Colonic mucosa (tissue), 4 donors: ENCODE measurements around the gene ACBD3. TPM values are rescaled to one million over a fixed set of nuclear protein-coding genes. Genes with fewer than 3 reads are reported as not detected.
"Not testable (repeated sequence)": the region's sequence is repeated elsewhere in the genome, so short reads cannot be mapped to it uniquely, and the experiment has no call there.

Experiments used
- DNase-seq: peaks from one replicate; pipeline ENCODE4 v3.0.0-alpha.2; 2020
- H3K27ac ChIP-seq: fragments of 200-600 bp; one replicate; pipeline ENCODE4 v1.8.0; 2021
- H3K27me3 ChIP-seq: fragments of 200-600 bp; one replicate; pipeline ENCODE4 v1.8.0; 2021
- H3K36me3 ChIP-seq: fragments of 200-600 bp; one replicate; pipeline ENCODE4 v1.8.0; 2021
- H3K4me1 ChIP-seq: fragments of 200-600 bp; one replicate; pipeline ENCODE4 v1.8.0; 2021; ENCODE audit warnings: mild to moderate bottlenecking
- H3K4me3 ChIP-seq: fragments of 200-600 bp; one replicate; pipeline ENCODE4 v1.8.0; 2021
- H3K9ac ChIP-seq, 2 donors: one replicate each; pipeline ENCODE4 v1.7.0; 2013; ENCODE audit warnings: control low read depth in 2 of 2, low read depth in 2 of 2, low read length in 2 of 2
- H3K9me3 ChIP-seq: fragments of 200-600 bp; one replicate; pipeline ENCODE4 v1.8.0; 2021
- CTCF ChIP-seq: fragments of 200-600 bp; IDR thresholded peaks from one replicate; pipeline ENCODE4 v1.8.0; 2022; ENCODE audit warnings: antibody characterized with exemption, mild to moderate bottlenecking
- intact Hi-C: fragments of 100-400 bp; cut with DNase I; formaldehyde crosslinking; loops from one replicate; pipeline ENCODE4 v1.14.1; 2022
- total RNA-seq, 2 donors: library from RNA; stranded (reverse); fragmentation: NEBNext Ultra II Directional in 1 of 2; extraction: Animal tissue kit (Norgen Biotek cat#: 25700) in 1 of 2; gene quantifications; one replicate each; pipeline ENCODE4 v1.2.1, GENCODE V29; 2021
- donor health status: healthy.
- donor health status: DM: no; HTN: no; CAD: no.
- donor health status: DM: no; HTN: no; CAD: no.

ACBD3 gene
- total RNA-seq, 2 donors from 2014 or later = 46.6 to 61.6 TPM

GRCh38 chr1:226207048-226207447 is 20.5 kb upstream of the ACBD3 start:
- Histone ChIP-seq H3K4me1 (no peaks in the 10 kb centered on the region), H3K4me3 (no peak overlapping the region), H3K9ac (no peak overlapping the region), H3K9me3 (no peaks in the 10 kb centered on the region), H3K27me3 (no peaks in the 10 kb centered on the region), H3K27ac (no peak overlapping the region), H3K36me3 (no peaks in the 10 kb centered on the region)
- no peak for TF ChIP-seq CTCF
- no peak for DNase-seq
- intact Hi-C loops = no loop called here

- no peak overlapping the region for H3K4me3 ChIP-seq
- no peak overlapping the region for H3K27ac ChIP-seq
- H3K36me3 ChIP-seq = no peaks in the 10 kb centered on the region
- H3K9me3 ChIP-seq = no peaks in the 10 kb centered on the region
- TF ChIP-seq CTCF = no peak
- no peak overlapping the region for H3K9ac ChIP-seq
- no peaks in the 10 kb centered on the region for H3K27me3 ChIP-seq
- intact Hi-C loops = loop anchor here (5.0 kb wide), 1 partner anchor 128 kb away; no protein-coding TSS in a partner anchor
- DNase-seq = no peak
- H3K4me1 ChIP-seq = no peaks in the 10 kb centered on the region
Measured at GRCh38 chr1:226204198-226204597, 17.7 kb upstream of the ACBD3 start.

DNA sequence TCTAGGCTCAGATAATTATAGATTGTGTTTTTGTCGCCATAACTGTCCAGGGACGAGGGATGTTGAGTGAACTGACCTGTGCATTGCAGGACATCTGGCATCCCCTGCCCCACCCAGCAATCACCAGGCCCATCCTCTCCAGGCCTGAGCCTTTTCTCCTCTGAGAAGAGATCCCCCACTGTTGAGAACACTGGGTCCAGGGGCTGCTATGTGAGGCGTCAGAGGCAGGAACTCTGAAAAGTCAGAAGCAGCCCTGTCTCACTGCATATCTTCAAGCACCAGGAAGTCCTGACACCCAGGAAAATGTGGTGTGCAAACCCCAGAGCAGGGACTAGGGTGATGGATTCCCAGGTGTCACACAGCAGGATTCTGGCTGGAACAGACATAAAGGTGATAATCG is 17.1 kb upstream of the ACBD3 start:
- Histone ChIP-seq H3K9me3 (no peaks in the 10 kb centered on the region), H3K27ac (no peak overlapping the region), H3K9ac (no peak overlapping the region), H3K4me1 (no peaks in the 10 kb centered on the region), H3K36me3 (no peaks in the 10 kb centered on the region), H3K27me3 (no peaks in the 10 kb centered on the region), H3K4me3 (no peak overlapping the region)
- TF ChIP-seq CTCF = no peak
- no peak for DNase-seq
- intact Hi-C loops = loop anchor here (5.0 kb wide), 1 partner anchor 129 kb away; no protein-coding TSS in a partner anchor

DNA sequence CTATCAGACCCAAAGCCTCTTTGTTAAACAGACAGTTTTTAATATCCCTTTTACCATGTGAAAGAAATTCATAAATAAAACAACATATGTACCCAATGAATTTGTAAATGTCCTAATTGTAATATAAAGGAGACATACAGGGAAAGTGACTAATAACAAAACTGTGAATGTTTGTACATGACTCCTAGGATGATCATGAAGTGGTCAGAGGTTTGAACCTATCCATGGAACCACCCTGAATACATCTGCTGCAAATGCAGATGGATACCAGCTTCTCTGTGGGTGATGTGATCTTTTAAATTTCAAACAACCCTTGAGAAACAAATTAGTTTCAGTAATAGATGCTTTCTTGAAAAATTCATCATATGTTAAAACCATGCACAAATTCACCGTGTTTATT is 16.7 kb upstream of the ACBD3 start:
- no peaks in the 10 kb centered on the region for H3K36me3 ChIP-seq
- no peak for TF ChIP-seq CTCF
- DNase-seq = no peak
- H3K27me3 ChIP-seq = no peaks in the 10 kb centered on the region
- H3K9me3 ChIP-seq = no peaks in the 10 kb centered on the region
- no peak overlapping the region for H3K4me3 ChIP-seq
- intact Hi-C loops = loop anchor here (5.0 kb wide), 1 partner anchor 129 kb away; no protein-coding TSS in a partner anchor
- H3K9ac ChIP-seq = no peak overlapping the region
- H3K27ac ChIP-seq = no peak overlapping the region
- H3K4me1 ChIP-seq = no peaks in the 10 kb centered on the region

DNA sequence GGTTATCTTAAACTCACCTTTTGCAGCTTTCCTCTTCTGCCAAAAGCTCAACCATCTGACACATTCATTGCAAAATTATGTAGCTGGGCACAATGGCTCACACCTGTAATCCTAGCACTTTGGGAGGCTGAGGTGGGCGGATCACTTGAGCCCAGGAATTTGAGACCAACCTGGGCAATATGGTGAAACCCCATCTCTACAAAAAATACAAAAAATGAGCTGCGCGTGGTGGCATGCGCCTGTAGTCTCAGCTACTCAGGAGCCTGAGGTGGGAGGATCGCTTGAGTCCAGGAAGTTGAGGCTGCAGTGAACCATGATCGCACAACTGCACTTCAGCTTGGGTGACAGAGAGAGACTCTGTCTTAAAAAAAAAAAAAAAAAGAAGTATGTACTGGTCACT is 16.1 kb upstream of the ACBD3 start:
- not testable (repeated sequence) for H3K9me3 ChIP-seq, DNase-seq, H3K4me1 ChIP-seq, H3K36me3 ChIP-seq, H3K27ac ChIP-seq, H3K27me3 ChIP-seq, H3K9ac ChIP-seq, H3K4me3 ChIP-seq
- intact Hi-C loops = loop anchor here (5.0 kb wide), 1 partner anchor 130 kb away; no protein-coding TSS in a partner anchor

GRCh38 chr1:226202246-226202645 is 15.7 kb upstream of the ACBD3 start:
- intact Hi-C loops = loop anchor here (5.0 kb wide), 1 partner anchor 130 kb away; no protein-coding TSS in a partner anchor
- no peak overlapping the region for H3K9ac ChIP-seq
- no peaks in the 10 kb centered on the region for H3K9me3 ChIP-seq
- no peaks in the 10 kb centered on the region for H3K36me3 ChIP-seq
- no peak for TF ChIP-seq CTCF
- H3K27ac ChIP-seq = no peak overlapping the region
- H3K27me3 ChIP-seq = no peaks in the 10 kb centered on the region
- H3K4me3 ChIP-seq = no peak overlapping the region
- DNase-seq = no peak
- no peaks in the 10 kb centered on the region for H3K4me1 ChIP-seq
